ENCODE results near the gene STK38. TPM values are rescaled to one million over a fixed set of nuclear protein-coding genes. Genes with fewer than 3 reads are reported as not detected.
A peak's percentile ranks its signal among the peaks of the same experiment; 100 is the strongest.

Gene STK38
- total and polyA plus RNA-seq, 2 experiments from 2014 or later: 17.1 to 35.3 TPM

GRCh38 chr6:36548401-36548743 is 1.1 kb upstream of the STK38 start:
- Histone ChIP-seq H3K36me3 (no peaks in the 10 kb centered on the region), H3K4me1 (ENCODE audit: low read depth) (peaks cover 11% of the 10 kb centered on the region)
- TF ChIP-seq CTCF (IDR thresholded peaks at IDR 0.05; ENCODE audit: low read depth, low read length): no peak

GRCh38 chr6:36547646-36548400 is 544 bp upstream of the STK38 start:
- DNase-seq (ENCODE audit: low read depth in 1 of 2, low spot score in 1 of 2): no peak
- no peaks in the 10 kb centered on the region for H3K36me3 ChIP-seq
- peak overlapping the region; percentile 88 for H3K4me3 ChIP-seq
- H3K27me3 ChIP-seq: no peaks in the 10 kb centered on the region
- H3K27ac ChIP-seq: no peak overlapping the region
- peaks cover 11% of the 10 kb centered on the region for H3K4me1 ChIP-seq (ENCODE audit: low read depth)
- TF ChIP-seq CTCF (IDR thresholded peaks at IDR 0.05; ENCODE audit: low read depth, low read length): no peak
- no peaks in the 10 kb centered on the region for H3K9me3 ChIP-seq (ENCODE audit: low read depth)

More at GRCh38 chr6:36548401-36548743, 1.1 kb upstream of the STK38 start:
- no peak overlapping the region for H3K27ac ChIP-seq
- no peaks in the 10 kb centered on the region for H3K27me3 ChIP-seq
- H3K4me3 ChIP-seq: no peak overlapping the region
- H3K9me3 ChIP-seq (ENCODE audit: low read depth): no peaks in the 10 kb centered on the region
- no peak for DNase-seq (ENCODE audit: low read depth in 1 of 2, low spot score in 1 of 2)

- Histone ChIP-seq H3K27me3 (no peaks in the 10 kb centered on the region), H3K4me3 (peak overlapping the region; percentile 88), H3K4me1 (ENCODE audit: low read depth) (peaks cover 11% of the 10 kb centered on the region), H3K27ac (peak overlapping the region; percentile 88), H3K36me3 (no peaks in the 10 kb centered on the region), H3K9me3 (ENCODE audit: low read depth) (no peaks in the 10 kb centered on the region)
- TF ChIP-seq CTCF (IDR thresholded peaks at IDR 0.05; ENCODE audit: low read depth, low read length): no peak
- peak; percentile 37 to 51 for DNase-seq (ENCODE audit: low read depth in 1 of 2, low spot score in 1 of 2)
Measured at GRCh38 chr6:36546308-36546919, 865 bp downstream of the STK38 start.

- Histone ChIP-seq H3K27me3 (no peaks in the 10 kb centered on the region), H3K9me3 (ENCODE audit: low read depth) (no peaks in the 10 kb centered on the region), H3K4me3 (peak overlapping the region; percentile 88), H3K27ac (peak overlapping the region; percentile 88), H3K36me3 (no peaks in the 10 kb centered on the region), H3K4me1 (ENCODE audit: low read depth) (peaks cover 11% of the 10 kb centered on the region)
- no peak for TF ChIP-seq CTCF (IDR thresholded peaks at IDR 0.05; ENCODE audit: low read depth, low read length)
- no peak for DNase-seq (ENCODE audit: low read depth in 1 of 2, low spot score in 1 of 2)
Measured at GRCh38 chr6:36545767-36546307, 1.4 kb downstream of the STK38 start.

- H3K4me1 ChIP-seq (ENCODE audit: low read depth): peaks cover 11% of the 10 kb centered on the region
- H3K36me3 ChIP-seq: peaks cover 8% of the 10 kb centered on the region
- H3K9me3 ChIP-seq (ENCODE audit: low read depth): no peaks in the 10 kb centered on the region
- H3K4me3 ChIP-seq: no peak overlapping the region
- DNase-seq (ENCODE audit: low read depth in 1 of 2, low spot score in 1 of 2): peak in 1 of 2 donors; percentile 13
- H3K27ac ChIP-seq: no peak overlapping the region
- no peak for TF ChIP-seq CTCF (IDR thresholded peaks at IDR 0.05; ENCODE audit: low read depth, low read length)
- no peaks in the 10 kb centered on the region for H3K27me3 ChIP-seq
Measured at GRCh38 chr6:36544228-36544627, 3.1 kb downstream of the STK38 start.
